ENCODE measurements around the gene FAM13A. TPM values are rescaled to one million over a fixed set of nuclear protein-coding genes. Genes with fewer than 3 reads are reported as not detected.

The FAM13A gene
- total and polyA plus RNA-seq, 2 of the 4 experiments (the other 2 are of a cell fraction): 13.1 to 22.0 TPM

DNA sequence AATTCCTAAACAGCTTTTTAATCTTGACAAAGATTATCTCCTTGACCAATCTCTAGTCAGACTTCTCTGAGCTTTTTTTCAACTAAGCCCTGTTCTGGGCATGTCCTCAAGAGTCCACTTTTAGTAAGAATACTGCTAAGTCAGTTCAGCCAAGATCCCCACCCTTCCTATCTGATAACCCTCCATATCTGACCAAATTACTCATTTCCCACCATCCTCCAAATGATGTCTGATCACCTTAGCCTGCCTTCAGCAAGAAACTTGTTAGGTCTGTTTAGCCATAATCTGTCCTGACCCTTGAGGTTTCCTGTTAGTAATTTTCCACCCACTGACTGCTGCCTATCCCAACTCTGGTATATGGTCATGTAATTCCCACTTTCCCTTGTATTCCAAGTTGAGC is 65.2 kb downstream of the FAM13A start:
- H3K79me1 ChIP-seq (ENCODE audit: low read depth in 1 of 2, low read length in 2 of 2): no peaks in the 10 kb centered on the region; a peak in 1 of 4 replicates
- no peak overlapping the region for H2AFZ ChIP-seq (replicated peaks; ENCODE audit: low read length, poor library complexity)
- H2AK5ac ChIP-seq (ENCODE audit: low read depth, low read length): no peak overlapping the region
- no peak overlapping the region for H4K91ac ChIP-seq (ENCODE audit: insufficient read depth, low read depth, low read length)
- H2BK20ac ChIP-seq (ENCODE audit: low read depth, low read length): no peak overlapping the region
- no peak overlapping the region for H3K56ac ChIP-seq (ENCODE audit: extremely low read depth, insufficient read depth, low read length)
- no peaks in the 10 kb centered on the region for H3K27me3 ChIP-seq (ENCODE audit: control insufficient read depth, insufficient read depth, low read length)
- no peak overlapping the region for H2BK5ac ChIP-seq (ENCODE audit: low read depth, low read length, poor library complexity, severe bottlenecking)
- H3K14ac ChIP-seq (replicated peaks; ENCODE audit: low read depth, low read length): no peak overlapping the region
- no peak overlapping the region for H2AK9ac ChIP-seq (replicated peaks; ENCODE audit: low read depth, low read length, poor library complexity)
- no peak overlapping the region for H3K4me2 ChIP-seq (ENCODE audit: low read depth, low read length)
- POLR2A ChIA-PET (ENCODE audit: unreplicated experiment): no interaction called here
- in situ Hi-C loops (cut with MboI; ENCODE audit: low sequenced_read_pairs): no loop called here
- DNase-seq (peak; percentile 54), ATAC-seq (ENCODE audit: low read depth) (no peak)
- dilution Hi-C loops (cut with HindIII; ENCODE audit: low sequenced_read_pairs, unreplicated experiment): no loop called here
- H3K27ac ChIP-seq (ENCODE audit: insufficient read depth, low read length): no peak overlapping the region
- H2BK120ac ChIP-seq (ENCODE audit: low read depth, low read length): no peak overlapping the region
- H3K23ac ChIP-seq (ENCODE audit: low read depth, low read length): no peak overlapping the region
- H4K20me1 ChIP-seq (ENCODE audit: insufficient read depth, low read length): no peaks in the 10 kb centered on the region
- no peaks in the 10 kb centered on the region for H3K4me1 ChIP-seq (ENCODE audit: control insufficient read depth, insufficient read depth, low read length)
- TF ChIP-seq, protein P1, sequence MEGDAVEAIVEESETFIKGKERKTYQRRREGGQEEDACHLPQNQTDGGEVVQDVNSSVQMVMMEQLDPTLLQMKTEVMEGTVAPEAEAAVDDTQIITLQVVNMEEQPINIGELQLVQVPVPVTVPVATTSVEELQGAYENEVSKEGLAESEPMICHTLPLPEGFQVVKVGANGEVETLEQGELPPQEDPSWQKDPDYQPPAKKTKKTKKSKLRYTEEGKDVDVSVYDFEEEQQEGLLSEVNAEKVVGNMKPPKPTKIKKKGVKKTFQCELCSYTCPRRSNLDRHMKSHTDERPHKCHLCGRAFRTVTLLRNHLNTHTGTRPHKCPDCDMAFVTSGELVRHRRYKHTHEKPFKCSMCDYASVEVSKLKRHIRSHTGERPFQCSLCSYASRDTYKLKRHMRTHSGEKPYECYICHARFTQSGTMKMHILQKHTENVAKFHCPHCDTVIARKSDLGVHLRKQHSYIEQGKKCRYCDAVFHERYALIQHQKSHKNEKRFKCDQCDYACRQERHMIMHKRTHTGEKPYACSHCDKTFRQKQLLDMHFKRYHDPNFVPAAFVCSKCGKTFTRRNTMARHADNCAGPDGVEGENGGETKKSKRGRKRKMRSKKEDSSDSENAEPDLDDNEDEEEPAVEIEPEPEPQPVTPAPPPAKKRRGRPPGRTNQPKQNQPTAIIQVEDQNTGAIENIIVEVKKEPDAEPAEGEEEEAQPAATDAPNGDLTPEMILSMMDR (conservative IDR thresholded peaks at IDR 0.05; ENCODE audit: low read depth, low read length): no peak
- TF ChIP-seq, protein P2, sequence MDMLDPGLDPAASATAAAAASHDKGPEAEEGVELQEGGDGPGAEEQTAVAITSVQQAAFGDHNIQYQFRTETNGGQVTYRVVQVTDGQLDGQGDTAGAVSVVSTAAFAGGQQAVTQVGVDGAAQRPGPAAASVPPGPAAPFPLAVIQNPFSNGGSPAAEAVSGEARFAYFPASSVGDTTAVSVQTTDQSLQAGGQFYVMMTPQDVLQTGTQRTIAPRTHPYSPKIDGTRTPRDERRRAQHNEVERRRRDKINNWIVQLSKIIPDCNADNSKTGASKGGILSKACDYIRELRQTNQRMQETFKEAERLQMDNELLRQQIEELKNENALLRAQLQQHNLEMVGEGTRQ (IDR thresholded peaks at IDR 0.05; ENCODE audit: low read depth, low read length): no peak
- intact Hi-C loops (cut with micrococcal nuclease): loop anchor here (5.0 kb wide), 1 partner anchor 129 kb away; no protein-coding TSS in a partner anchor
- no peaks in the 10 kb centered on the region for H3K9me1 ChIP-seq (ENCODE audit: insufficient read depth, low read length)
- no peak overlapping the region for H3K9ac ChIP-seq (ENCODE audit: low read depth, low read length)
- no peak overlapping the region for H3K4me3 ChIP-seq (ENCODE audit: insufficient read depth, low read depth, low read length)
- BruUV-seq (replicated peaks): no TSS peak
- H3K4ac ChIP-seq (ENCODE audit: low read depth, low read length): no peak overlapping the region
- H2BK15ac ChIP-seq (ENCODE audit: low read depth, low read length): no peak overlapping the region
- H3K18ac ChIP-seq (ENCODE audit: low read depth, low read length): no peak overlapping the region
- no peak overlapping the region for H4K5ac ChIP-seq (ENCODE audit: low read depth, low read length)
- H3K36me3 ChIP-seq (ENCODE audit: control insufficient read depth, insufficient read depth, low read length): peaks cover 3% of the 10 kb centered on the region; the same call in 1 of the 2 replicates
- H3K9me3 ChIP-seq (ENCODE audit: control insufficient read depth, insufficient read depth, low read length): no peaks in the 10 kb centered on the region
- no peak overlapping the region for H4K8ac ChIP-seq (ENCODE audit: low read depth in 2 of 2, low read length in 2 of 2)
- CTCF ChIA-PET: interaction anchor here (0.6 kb wide), 1 partner anchor 330 kb away, joined by 6 read pairs; no protein-coding TSS in a partner anchor

Data from IMR-90 (cell line).